ENCODE results near the gene RING1. TPM values are rescaled to one million over a fixed set of nuclear protein-coding genes. Genes with fewer than 3 reads are reported as not detected.

RING1 gene
- total RNA-seq, 1 donor from 2014 or later: 12.1 TPM

- H4K20me1 ChIP-seq (ENCODE audit: low read depth): no peaks in the 10 kb centered on the region
- DNase-seq (ENCODE audit: low spot score): no peak
- no peaks in the 10 kb centered on the region for H3K36me3 ChIP-seq
- H2AFZ ChIP-seq (replicated peaks): no peak overlapping the region
- TF ChIP-seq EZH2phosphoT487 (IDR thresholded peaks at IDR 0.05) (no peak), CTCF (IDR thresholded peaks at IDR 0.05) (no peak), EZH2 (IDR thresholded peaks at IDR 0.05) (no peak)
- no peaks in the 10 kb centered on the region for H3K79me2 ChIP-seq (ENCODE audit: low read depth)
- H3K27ac Mint-ChIP-seq: no peak overlapping the region
- no peak overlapping the region for H3K27ac ChIP-seq
- no peak overlapping the region for H3K4me3 Mint-ChIP-seq
- no peak overlapping the region for H3K4me2 ChIP-seq
- H3K4me3 ChIP-seq: no peak overlapping the region
- peaks cover 2% of the 10 kb centered on the region for H3K4me1 Mint-ChIP-seq
- no peaks in the 10 kb centered on the region for H3K27me3 ChIP-seq
- no peaks in the 10 kb centered on the region for H3K4me1 ChIP-seq
- H3K36me3 Mint-ChIP-seq: no peaks in the 10 kb centered on the region
- H3K27me3 Mint-ChIP-seq (ENCODE audit: insufficient read depth, low read depth): peaks cover 9% of the 10 kb centered on the region
- no peaks in the 10 kb centered on the region for H3K9me3 Mint-ChIP-seq
- no peaks in the 10 kb centered on the region for H3F3A ChIP-seq (ENCODE audit: low read depth)
- no peak overlapping the region for H3K9ac ChIP-seq
- H3K9me3 ChIP-seq (ENCODE audit: low read depth): no peaks in the 10 kb centered on the region
These were observed 33.5 kb upstream of the RING1 start for GRCh38 chr6:33174784-33175183.

GRCh38 chr6:33175436-33176069, 32.7 kb upstream of the RING1 start:
- peaks cover 9% of the 10 kb centered on the region for H3K27me3 Mint-ChIP-seq (ENCODE audit: insufficient read depth, low read depth)

GRCh38 chr6:33176906-33177305, 31.4 kb upstream of the RING1 start:
- H3K4me3 Mint-ChIP-seq: peak overlapping the region; percentile 21
- no peak overlapping the region for H3K9ac ChIP-seq
- H2AFZ ChIP-seq (replicated peaks): no peak overlapping the region
- H3K27me3 Mint-ChIP-seq (ENCODE audit: insufficient read depth, low read depth): peaks cover 11% of the 10 kb centered on the region
- no peaks in the 10 kb centered on the region for H3K79me2 ChIP-seq (ENCODE audit: low read depth)
- H3K4me2 ChIP-seq: no peak overlapping the region
- DNase-seq (ENCODE audit: low spot score): no peak
- TF ChIP-seq EZH2phosphoT487 (IDR thresholded peaks at IDR 0.05): no peak
- TF ChIP-seq CTCF (IDR thresholded peaks at IDR 0.05): no peak
- no peak for TF ChIP-seq EZH2 (IDR thresholded peaks at IDR 0.05)
- no peak overlapping the region for H3K27ac Mint-ChIP-seq
- H3K4me1 Mint-ChIP-seq: peaks cover 2% of the 10 kb centered on the region
- H4K20me1 ChIP-seq (ENCODE audit: low read depth): no peaks in the 10 kb centered on the region
- no peak overlapping the region for H3K27ac ChIP-seq
- no peaks in the 10 kb centered on the region for H3K4me1 ChIP-seq
- H3K36me3 ChIP-seq: no peaks in the 10 kb centered on the region
- no peak overlapping the region for H3K4me3 ChIP-seq
- H3K36me3 Mint-ChIP-seq: no peaks in the 10 kb centered on the region
- no peaks in the 10 kb centered on the region for H3K9me3 Mint-ChIP-seq
- H3K27me3 ChIP-seq: no peaks in the 10 kb centered on the region
- no peaks in the 10 kb centered on the region for H3F3A ChIP-seq (ENCODE audit: low read depth)
- no peaks in the 10 kb centered on the region for H3K9me3 ChIP-seq (ENCODE audit: low read depth)

More at GRCh38 chr6:33175436-33176069, 32.7 kb upstream of the RING1 start:
- H3K9me3 ChIP-seq (ENCODE audit: low read depth): no peaks in the 10 kb centered on the region
- TF ChIP-seq CTCF (IDR thresholded peaks at IDR 0.05) (no peak), EZH2 (IDR thresholded peaks at IDR 0.05) (no peak), EZH2phosphoT487 (IDR thresholded peaks at IDR 0.05) (no peak)
- Mint-ChIP-seq H3K27ac (no peak overlapping the region), H3K4me3 (no peak overlapping the region), H3K9me3 (no peaks in the 10 kb centered on the region), H3K4me1 (peaks cover 2% of the 10 kb centered on the region), H3K36me3 (no peaks in the 10 kb centered on the region)
- no peak for DNase-seq (ENCODE audit: low spot score)
- no peaks in the 10 kb centered on the region for H3K4me1 ChIP-seq
- no peak overlapping the region for H3K4me3 ChIP-seq
- H3K27me3 ChIP-seq: no peaks in the 10 kb centered on the region
- H3K36me3 ChIP-seq: no peaks in the 10 kb centered on the region
- H3K4me2 ChIP-seq: no peak overlapping the region
- no peak overlapping the region for H2AFZ ChIP-seq (replicated peaks)
- H4K20me1 ChIP-seq (ENCODE audit: low read depth): no peaks in the 10 kb centered on the region
- H3K9ac ChIP-seq: no peak overlapping the region
- H3F3A ChIP-seq (ENCODE audit: low read depth): no peaks in the 10 kb centered on the region
- H3K79me2 ChIP-seq (ENCODE audit: low read depth): no peaks in the 10 kb centered on the region
- H3K27ac ChIP-seq: no peak overlapping the region

Data from neural progenitor cell (in vitro differentiated cells).